Ishikawa (cell line): Measurements from ENCODE around the gene SLC17A9.

Source experiments
- CEBPB ChIP-seq: IDR thresholded peaks from 2 replicates; pipeline ENCODE4 v1.6.1; 2012
- CREB1 ChIP-seq: IDR thresholded peaks from 2 replicates; pipeline ENCODE4 v1.6.1; 2012; ENCODE audit warnings: low read depth
- RAD21 ChIP-seq: IDR thresholded peaks from 2 replicates; pipeline ENCODE4 v1.6.1; 2012; ENCODE audit warnings: low read depth
- TCF12 ChIP-seq: IDR thresholded peaks from 2 replicates; pipeline ENCODE4 v1.6.1; 2012; ENCODE audit warnings: low read depth
- USF1 ChIP-seq: IDR thresholded peaks from 2 replicates; pipeline ENCODE4 v1.6.1; 2012
- ZBTB7A ChIP-seq: IDR thresholded peaks from 2 replicates; pipeline ENCODE4 v1.6.1; 2012; ENCODE audit warnings: low read depth

- no peak for TF ChIP-seq TCF12
- no peak for TF ChIP-seq RAD21
- no peak for TF ChIP-seq USF1
- no peak for TF ChIP-seq CEBPB
- TF ChIP-seq ZBTB7A, result no peak
- TF ChIP-seq CREB1, result no peak
Observed at GRCh38 chr20:62972845-62973745, 20.6 kb downstream of the SLC17A9 start.
